ENCODE measurements around the gene SFMBT2. TPM values are rescaled to one million over a fixed set of nuclear protein-coding genes. Genes with fewer than 3 reads are reported as not detected.
A peak's percentile ranks its signal among the peaks of the same experiment; 100 is the strongest.
"Not testable (repeated sequence)": the region's sequence is repeated elsewhere in the genome, so short reads cannot be mapped to it uniquely, and the experiment has no call there.

The SFMBT2 gene
- total RNA-seq, 1 experiment from 2014 or later: 4.6 TPM

- DNase-seq (ENCODE audit: low read depth): peak; percentile 73
Measured at GRCh38 chr10:7320072-7320471, 90.8 kb downstream of the SFMBT2 start.

GRCh38 chr10:7319632-7320031 is 91.2 kb downstream of the SFMBT2 start:
- no peak for DNase-seq (ENCODE audit: low read depth)

- DNase-seq (ENCODE audit: low read depth): no peak
Measured at GRCh38 chr10:7318836-7319235, 92.0 kb downstream of the SFMBT2 start.

- DNase-seq (ENCODE audit: low read depth): no peak
Measured at GRCh38 chr10:7317786-7318446, 92.9 kb downstream of the SFMBT2 start.

GRCh38 chr10:7316839-7317238 is 94.0 kb downstream of the SFMBT2 start:
- no peak for DNase-seq (ENCODE audit: low read depth)

- DNase-seq (ENCODE audit: low read depth): no peak
Measured at GRCh38 chr10:7315906-7316305, 94.9 kb downstream of the SFMBT2 start.

- no peak for DNase-seq (ENCODE audit: low read depth)
Measured at GRCh38 chr10:7314170-7314569, 96.7 kb downstream of the SFMBT2 start.

- DNase-seq (ENCODE audit: low read depth): peak; percentile 46
Measured at GRCh38 chr10:7312488-7312857, 98.4 kb downstream of the SFMBT2 start.

- not testable (repeated sequence) for DNase-seq (ENCODE audit: low read depth)
Measured at GRCh38 chr10:7311850-7312487, 98.9 kb downstream of the SFMBT2 start.

- DNase-seq (ENCODE audit: low read depth): peak; percentile 79
Measured at GRCh38 chr10:7311218-7311849, 99.5 kb downstream of the SFMBT2 start.

GRCh38 chr10:7310076-7310475 is 100.8 kb downstream of the SFMBT2 start:
- DNase-seq (ENCODE audit: low read depth): no peak

GRCh38 chr10:7308826-7309225 is 102.0 kb downstream of the SFMBT2 start:
- no peak for DNase-seq (ENCODE audit: low read depth)

- no peak for DNase-seq (ENCODE audit: low read depth)
Measured at GRCh38 chr10:7306616-7307015, 104.2 kb downstream of the SFMBT2 start.

GRCh38 chr10:7306147-7306546 is 104.7 kb downstream of the SFMBT2 start:
- DNase-seq (ENCODE audit: low read depth): no peak

GRCh38 chr10:7305053-7305452 is 105.8 kb downstream of the SFMBT2 start:
- no peak for DNase-seq (ENCODE audit: low read depth)

GRCh38 chr10:7304110-7304509 is 106.7 kb downstream of the SFMBT2 start:
- no peak for DNase-seq (ENCODE audit: low read depth)

GRCh38 chr10:7302930-7303557 is 107.8 kb downstream of the SFMBT2 start:
- no peak for DNase-seq (ENCODE audit: low read depth)

- peak; percentile 73 for DNase-seq (ENCODE audit: low read depth)
Measured at GRCh38 chr10:7302392-7302906, 108.4 kb downstream of the SFMBT2 start.

GRCh38 chr10:7301006-7301778 is 109.6 kb downstream of the SFMBT2 start:
- no peak for DNase-seq (ENCODE audit: low read depth)

GRCh38 chr10:7300384-7300971 is 110.4 kb downstream of the SFMBT2 start:
- peak; percentile 44 for DNase-seq (ENCODE audit: low read depth)

GRCh38 chr10:7299601-7300325 is 111.1 kb downstream of the SFMBT2 start:
- DNase-seq (ENCODE audit: low read depth): not testable (repeated sequence)

Data from M059J (cell line).